ENCODE measurements around the gene CRYBG3. TPM values are rescaled to one million over a fixed set of nuclear protein-coding genes. Genes with fewer than 3 reads are reported as not detected.

The CRYBG3 gene
- total RNA-seq, 3 donors from 2014 or later (not counting 1 experiment from before 2014, with no cell fraction given), result 1.1 to 2.4 (median 1.8) TPM

DNA sequence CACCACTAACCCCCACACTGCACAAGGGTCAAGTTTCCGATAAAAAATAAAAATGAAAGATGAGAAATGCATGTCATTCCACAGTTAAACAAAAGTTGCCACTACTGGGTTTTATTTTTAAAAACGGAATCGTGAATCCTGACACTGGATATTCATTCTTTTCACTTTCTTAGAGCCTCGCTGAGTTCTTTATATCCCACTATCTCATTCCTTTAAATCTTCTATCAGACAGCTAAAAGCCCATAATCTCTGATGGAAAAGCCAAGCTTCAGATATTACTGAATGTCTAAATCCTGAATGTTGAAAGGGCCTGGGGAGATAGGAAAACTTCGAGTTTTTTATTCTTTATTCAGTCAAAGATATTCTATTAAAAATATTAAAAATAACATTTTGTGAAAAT is 138.7 kb downstream of the CRYBG3 start:
- H3K27me3 Mint-ChIP-seq (ENCODE audit: low read depth in 2 of 2), result no peaks in the 10 kb centered on the region
- peaks cover 33% of the 10 kb centered on the region for H3K36me3 ChIP-seq (ENCODE audit: control insufficient read depth, insufficient read depth, low read length)
- no peaks in the 10 kb centered on the region for H3K4me1 ChIP-seq (ENCODE audit: control insufficient read depth, insufficient read depth, low read length)
- no peaks in the 10 kb centered on the region for H3K27me3 ChIP-seq (ENCODE audit: control insufficient read depth, insufficient read depth, low read length)
- TF ChIP-seq, protein P1, sequence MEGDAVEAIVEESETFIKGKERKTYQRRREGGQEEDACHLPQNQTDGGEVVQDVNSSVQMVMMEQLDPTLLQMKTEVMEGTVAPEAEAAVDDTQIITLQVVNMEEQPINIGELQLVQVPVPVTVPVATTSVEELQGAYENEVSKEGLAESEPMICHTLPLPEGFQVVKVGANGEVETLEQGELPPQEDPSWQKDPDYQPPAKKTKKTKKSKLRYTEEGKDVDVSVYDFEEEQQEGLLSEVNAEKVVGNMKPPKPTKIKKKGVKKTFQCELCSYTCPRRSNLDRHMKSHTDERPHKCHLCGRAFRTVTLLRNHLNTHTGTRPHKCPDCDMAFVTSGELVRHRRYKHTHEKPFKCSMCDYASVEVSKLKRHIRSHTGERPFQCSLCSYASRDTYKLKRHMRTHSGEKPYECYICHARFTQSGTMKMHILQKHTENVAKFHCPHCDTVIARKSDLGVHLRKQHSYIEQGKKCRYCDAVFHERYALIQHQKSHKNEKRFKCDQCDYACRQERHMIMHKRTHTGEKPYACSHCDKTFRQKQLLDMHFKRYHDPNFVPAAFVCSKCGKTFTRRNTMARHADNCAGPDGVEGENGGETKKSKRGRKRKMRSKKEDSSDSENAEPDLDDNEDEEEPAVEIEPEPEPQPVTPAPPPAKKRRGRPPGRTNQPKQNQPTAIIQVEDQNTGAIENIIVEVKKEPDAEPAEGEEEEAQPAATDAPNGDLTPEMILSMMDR (IDR thresholded peaks at IDR 0.05), result no peak
- no peak overlapping the region for H3K4me3 ChIP-seq (ENCODE audit: low read length)
- H3K9me3 Mint-ChIP-seq, result no peaks in the 10 kb centered on the region
- no peaks in the 10 kb centered on the region for H3K36me3 Mint-ChIP-seq
- ATAC-seq (no peak), DNase-seq (no peak)
- H3K4me1 Mint-ChIP-seq, result peaks cover 13 to 20% of the 10 kb centered on the region in 2 donors
- H3K9me3 ChIP-seq (ENCODE audit: control insufficient read depth, insufficient read depth, low read length), result no peaks in the 10 kb centered on the region
- WGBS (ENCODE audit: insufficient coverage), result 98% methylated on average over 4 of the region's 5 CpGs
- H3K4me3 Mint-ChIP-seq, result no peak overlapping the region
- no peak overlapping the region for H3K27ac ChIP-seq (ENCODE audit: low read length)
- no peak overlapping the region for H3K27ac Mint-ChIP-seq
- intact Hi-C loops (cut with micrococcal nuclease), result no loop called here

DNA sequence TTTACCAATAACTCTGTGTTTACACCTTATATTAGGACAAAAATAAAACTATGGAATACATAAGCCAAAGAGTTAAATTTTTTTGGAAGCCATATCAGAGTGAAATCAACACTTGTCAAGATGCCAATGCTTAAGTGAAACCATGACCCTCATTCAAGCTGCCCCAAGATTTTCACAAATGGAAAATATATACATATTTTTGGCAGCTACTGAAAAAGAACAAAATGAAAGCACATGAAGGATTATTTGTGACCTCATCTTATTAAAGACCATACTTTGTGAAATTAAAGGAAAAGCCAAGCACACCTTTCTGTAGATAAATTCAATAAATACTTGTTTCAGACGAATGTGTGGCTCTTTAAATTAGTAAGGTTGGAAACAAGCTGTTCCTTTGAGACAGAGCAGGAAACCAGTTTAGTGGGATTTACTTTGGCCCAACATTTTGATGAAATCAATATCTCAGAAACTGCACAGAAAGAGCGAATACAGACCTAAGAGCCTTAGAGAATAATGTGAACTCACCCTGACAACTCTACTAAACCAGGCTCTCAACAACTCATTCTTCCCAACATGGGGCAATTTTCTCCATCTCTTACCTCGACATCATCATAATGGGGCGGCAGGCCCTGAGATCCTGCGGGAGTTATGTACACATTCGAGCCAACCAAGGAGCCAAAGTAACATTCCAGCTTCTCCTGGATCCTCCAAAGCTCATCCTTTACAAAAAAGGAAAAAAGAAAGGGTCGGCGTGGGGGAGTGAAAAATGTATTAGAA is 139.4 kb downstream of the CRYBG3 start:
- H3K27ac Mint-ChIP-seq, result no peak overlapping the region
- no peaks in the 10 kb centered on the region for H3K9me3 Mint-ChIP-seq
- DNase-seq (no peak), ATAC-seq (no peak)
- no peak overlapping the region for H3K4me3 ChIP-seq (ENCODE audit: low read length)
- TF ChIP-seq, protein P1 (IDR thresholded peaks at IDR 0.05), result no peak
- H3K4me1 ChIP-seq (ENCODE audit: control insufficient read depth, insufficient read depth, low read length), result no peaks in the 10 kb centered on the region
- no peaks in the 10 kb centered on the region for H3K9me3 ChIP-seq (ENCODE audit: control insufficient read depth, insufficient read depth, low read length)
- no peak overlapping the region for H3K4me3 Mint-ChIP-seq
- no peak overlapping the region for H3K27ac ChIP-seq (ENCODE audit: low read length)
- H3K27me3 ChIP-seq (ENCODE audit: control insufficient read depth, insufficient read depth, low read length), result no peaks in the 10 kb centered on the region
- H3K27me3 Mint-ChIP-seq (ENCODE audit: low read depth in 2 of 2), result no peaks in the 10 kb centered on the region
- H3K4me1 Mint-ChIP-seq, result peaks cover 13 to 20% of the 10 kb centered on the region in 2 donors
- intact Hi-C loops (cut with micrococcal nuclease), result no loop called here
- peaks cover 37% of the 10 kb centered on the region for H3K36me3 ChIP-seq (ENCODE audit: control insufficient read depth, insufficient read depth, low read length)
- H3K36me3 Mint-ChIP-seq, result no peaks in the 10 kb centered on the region
- 98% methylated on average over 4 of the region's 8 CpGs for WGBS (ENCODE audit: insufficient coverage)

DNA sequence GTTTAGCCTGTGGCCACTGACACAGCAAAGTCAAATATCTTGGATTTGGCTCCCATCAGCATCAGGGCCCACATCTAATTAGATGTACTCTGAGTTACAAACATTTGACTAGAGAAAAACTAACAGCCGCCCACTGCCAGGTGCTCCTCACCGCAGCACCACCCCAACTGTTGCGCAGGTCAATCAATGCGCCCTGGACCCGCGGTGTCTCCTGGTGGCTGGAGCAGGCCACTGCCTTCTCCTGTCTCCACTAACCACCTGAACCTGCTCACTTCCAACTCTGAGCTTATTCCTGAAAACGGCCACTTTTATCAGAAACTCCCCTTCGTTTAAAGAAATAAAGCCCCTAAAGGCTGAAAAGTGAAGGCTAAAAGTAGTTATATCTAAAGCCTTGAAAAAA is 146.2 kb downstream of the CRYBG3 start:
- H3K27ac ChIP-seq (ENCODE audit: low read length), result no peak overlapping the region
- peaks cover 10% of the 10 kb centered on the region for H3K4me1 ChIP-seq (ENCODE audit: control insufficient read depth, insufficient read depth, low read length)
- Mint-ChIP-seq H3K4me3 (no peak overlapping the region), H3K27me3 (ENCODE audit: low read depth in 2 of 2) (no peaks in the 10 kb centered on the region), H3K4me1 (peaks cover 26 to 35% of the 10 kb centered on the region in 2 donors), H3K36me3 (no peaks in the 10 kb centered on the region), H3K9me3 (no peaks in the 10 kb centered on the region), H3K27ac (no peak overlapping the region)
- TF ChIP-seq, protein P1 (IDR thresholded peaks at IDR 0.05), result no peak
- H3K9me3 ChIP-seq (ENCODE audit: control insufficient read depth, insufficient read depth, low read length), result no peaks in the 10 kb centered on the region
- no peaks in the 10 kb centered on the region for H3K27me3 ChIP-seq (ENCODE audit: control insufficient read depth, insufficient read depth, low read length)
- ATAC-seq (no peak), DNase-seq (no peak)
- peaks cover 17% of the 10 kb centered on the region for H3K36me3 ChIP-seq (ENCODE audit: control insufficient read depth, insufficient read depth, low read length)
- H3K4me3 ChIP-seq (ENCODE audit: low read length), result no peak overlapping the region
- 95% methylated on average over 8 of the region's 8 CpGs for WGBS (ENCODE audit: insufficient coverage)
- intact Hi-C loops (cut with micrococcal nuclease), result no loop called here

DNA sequence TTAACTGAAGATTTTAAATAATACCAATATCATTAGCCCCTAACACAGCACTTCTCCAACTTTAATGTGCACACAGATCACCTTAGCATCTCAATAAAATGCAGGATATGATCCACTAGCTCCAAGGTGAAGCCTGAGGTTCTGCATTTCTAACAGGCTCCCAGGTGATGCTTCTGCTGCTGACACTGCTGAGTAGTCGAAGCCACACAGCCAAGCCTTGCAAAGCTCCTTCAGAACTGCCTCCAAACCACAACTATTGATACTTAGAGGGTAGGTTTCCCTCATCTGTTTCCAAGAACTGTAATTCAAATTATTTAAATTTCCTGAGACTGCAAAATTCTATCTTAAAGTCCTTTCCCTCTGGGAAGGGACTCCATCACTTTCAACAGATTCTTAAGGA is 146.6 kb downstream of the CRYBG3 start:
- no peak overlapping the region for H3K4me3 Mint-ChIP-seq

More for the DNA sequence above, 146.6 kb downstream of the CRYBG3 start:
- Histone ChIP-seq H3K27me3 (ENCODE audit: control insufficient read depth, insufficient read depth, low read length) (no peaks in the 10 kb centered on the region), H3K9me3 (ENCODE audit: control insufficient read depth, insufficient read depth, low read length) (no peaks in the 10 kb centered on the region), H3K4me3 (ENCODE audit: low read length) (no peak overlapping the region), H3K36me3 (ENCODE audit: control insufficient read depth, insufficient read depth, low read length) (peaks cover 17% of the 10 kb centered on the region), H3K4me1 (ENCODE audit: control insufficient read depth, insufficient read depth, low read length) (peaks cover 12% of the 10 kb centered on the region), H3K27ac (ENCODE audit: low read length) (no peak overlapping the region)
- peaks cover 26 to 36% of the 10 kb centered on the region in 2 donors for H3K4me1 Mint-ChIP-seq
- no peaks in the 10 kb centered on the region for H3K36me3 Mint-ChIP-seq
- no peak overlapping the region for H3K27ac Mint-ChIP-seq
- no CpG with 5 or more reads among the region's 1 CpG for WGBS (ENCODE audit: insufficient coverage)
- H3K9me3 Mint-ChIP-seq, result no peaks in the 10 kb centered on the region
- ATAC-seq (no peak), DNase-seq (no peak)
- no peaks in the 10 kb centered on the region for H3K27me3 Mint-ChIP-seq (ENCODE audit: low read depth in 2 of 2)
- intact Hi-C loops (cut with micrococcal nuclease), result no loop called here
- TF ChIP-seq, protein P1 (IDR thresholded peaks at IDR 0.05), result no peak
